ENCODE measurements around the gene CDCA7L. TPM values are rescaled to one million over a fixed set of nuclear protein-coding genes. Genes with fewer than 3 reads are reported as not detected.
A peak's percentile ranks its signal among the peaks of the same experiment; 100 is the strongest.

Gene CDCA7L
- 10 to 100 TPM; 19.8 to 35.8 TPM for total RNA-seq

DNA sequence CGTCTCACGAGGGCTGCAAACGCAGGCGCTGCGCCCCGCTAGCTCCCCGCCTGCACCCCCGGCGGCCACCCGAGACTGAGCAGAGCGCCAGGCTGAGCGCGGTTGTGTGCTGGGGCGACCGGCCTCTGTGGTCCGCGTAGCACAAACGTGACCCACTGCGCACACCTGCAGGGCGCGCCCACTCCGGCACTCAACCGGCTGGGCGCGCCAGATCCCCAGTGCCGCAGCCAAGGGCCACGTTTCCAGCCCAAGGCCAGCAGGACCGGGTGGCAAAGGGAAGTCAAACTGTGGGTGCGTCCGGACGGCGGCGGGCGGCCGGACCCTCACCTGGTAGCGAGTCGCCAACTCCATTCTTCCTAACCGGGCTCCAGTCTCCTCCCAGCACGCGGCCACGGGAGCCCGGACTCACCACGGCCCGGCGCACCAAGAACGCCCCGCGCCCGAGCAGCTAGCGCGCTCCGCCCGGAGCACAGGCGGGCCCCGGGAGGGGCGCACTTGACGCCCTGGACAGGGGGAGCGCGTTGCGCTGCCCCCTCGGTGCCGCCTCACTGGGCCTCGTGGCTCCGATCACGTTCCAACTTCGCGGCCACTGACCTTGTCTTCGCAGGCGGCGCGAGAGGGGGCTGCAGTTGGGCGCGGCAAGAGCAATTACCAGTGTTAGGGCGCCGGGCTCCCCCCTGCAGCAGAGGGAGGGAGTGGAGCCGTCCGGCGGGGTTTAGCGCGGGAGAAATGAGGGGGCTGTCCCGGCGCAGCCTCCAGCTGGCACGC, at the start of gene CDCA7L:
Gene CDCA7L (minus strand): TSS at position 446 of the 768 bp plus-strand sequence. CDS start 95 bp downstream, at position 351.
- Histone ChIP-seq H3K27me3 (no peaks in the 10 kb centered on the region), H3K4me3 (peak within 1 kb of the TSS; percentile 48), H3K4me1 (peaks cover 5% of the 10 kb centered on the region), H3K9me3 (no peaks in the 10 kb centered on the region), H3K9ac (ENCODE audit: low read depth in 2 of 2, low read length in 2 of 2) (peak within 1 kb of the TSS; percentile 30 to 71), H3K36me3 (no peaks in the 10 kb centered on the region), H3K27ac (peak within 1 kb of the TSS; percentile 80)
- TF ChIP-seq CTCF (IDR thresholded peaks at IDR 0.05): no peak
- intact Hi-C loops (cut with DNase I): loop anchor here (10.0 kb wide), 1 partner anchor 1151 kb away; no protein-coding TSS in a partner anchor
- DNase-seq: peak; percentile 86

GRCh38 chr7:21986096-21986495, 40.4 kb upstream of the CDCA7L start:
- Histone ChIP-seq H3K36me3 (no peaks in the 10 kb centered on the region), H3K4me1 (no peaks in the 10 kb centered on the region), H3K9ac (ENCODE audit: low read depth in 2 of 2, low read length in 2 of 2) (no peak overlapping the region), H3K27ac (no peak overlapping the region), H3K4me3 (no peak overlapping the region), H3K27me3 (no peaks in the 10 kb centered on the region), H3K9me3 (no peaks in the 10 kb centered on the region)
- intact Hi-C loops (cut with DNase I): no loop called here
- no peak for TF ChIP-seq CTCF (IDR thresholded peaks at IDR 0.05)
- DNase-seq: no peak

DNA sequence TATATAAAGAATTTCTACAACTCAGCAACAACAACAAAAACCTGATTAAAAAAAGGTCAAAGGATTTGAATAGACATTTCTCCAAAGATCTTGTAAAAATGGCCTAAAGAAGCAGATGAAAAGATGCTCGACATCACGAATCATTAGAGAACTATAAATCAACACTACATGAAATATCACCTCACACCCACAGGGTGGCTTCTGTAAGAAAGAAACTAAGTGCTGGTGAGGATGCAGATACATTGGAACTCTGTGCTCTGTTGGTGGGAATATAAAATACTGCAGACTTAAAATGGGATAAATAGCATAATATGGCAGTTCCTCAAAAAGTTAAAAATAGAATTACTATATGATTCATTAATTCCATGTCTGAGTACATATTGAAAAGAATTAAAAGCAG, 38.3 kb upstream of the CDCA7L start:
- no peaks in the 10 kb centered on the region for H3K36me3 ChIP-seq
- DNase-seq: no peak
- TF ChIP-seq CTCF (IDR thresholded peaks at IDR 0.05): no peak
- no peaks in the 10 kb centered on the region for H3K4me1 ChIP-seq
- H3K4me3 ChIP-seq: no peak overlapping the region
- intact Hi-C loops (cut with DNase I): no loop called here
- H3K9me3 ChIP-seq: no peaks in the 10 kb centered on the region
- H3K27me3 ChIP-seq: no peaks in the 10 kb centered on the region
- no peak overlapping the region for H3K9ac ChIP-seq (ENCODE audit: low read depth in 2 of 2, low read length in 2 of 2)
- no peak overlapping the region for H3K27ac ChIP-seq

GRCh38 chr7:21983056-21983455, 37.4 kb upstream of the CDCA7L start:
- H3K4me1 ChIP-seq: no peaks in the 10 kb centered on the region
- no peak for TF ChIP-seq CTCF (IDR thresholded peaks at IDR 0.05)
- no peaks in the 10 kb centered on the region for H3K9me3 ChIP-seq
- DNase-seq: no peak
- no peak overlapping the region for H3K27ac ChIP-seq
- H3K9ac ChIP-seq (ENCODE audit: low read depth in 2 of 2, low read length in 2 of 2): no peak overlapping the region
- intact Hi-C loops (cut with DNase I): no loop called here
- H3K27me3 ChIP-seq: no peaks in the 10 kb centered on the region
- H3K36me3 ChIP-seq: no peaks in the 10 kb centered on the region
- H3K4me3 ChIP-seq: no peak overlapping the region

- Histone ChIP-seq H3K9ac (ENCODE audit: low read depth in 2 of 2, low read length in 2 of 2) (no peak overlapping the region), H3K4me1 (no peaks in the 10 kb centered on the region), H3K27ac (no peak overlapping the region), H3K4me3 (no peak overlapping the region), H3K27me3 (no peaks in the 10 kb centered on the region), H3K36me3 (no peaks in the 10 kb centered on the region), H3K9me3 (no peaks in the 10 kb centered on the region)
- intact Hi-C loops (cut with DNase I): no loop called here
- no peak for TF ChIP-seq CTCF (IDR thresholded peaks at IDR 0.05)
- DNase-seq: no peak
These were observed 35.8 kb upstream of the CDCA7L start for GRCh38 chr7:21981524-21981923.

Data from colonic mucosa (tissue), 4 donors.